ENCODE measurements around the gene CRLF1. TPM values are rescaled to one million over a fixed set of nuclear protein-coding genes. Genes with fewer than 3 reads are reported as not detected.

The CRLF1 gene
- total and polyA plus RNA-seq, 10 of the 15 experiments (the other 5 are each of a cell fraction or from before 2014, with no cell fraction given) = 0.10 to 1.2 (median 0.49) TPM; not detected in 4

DNA sequence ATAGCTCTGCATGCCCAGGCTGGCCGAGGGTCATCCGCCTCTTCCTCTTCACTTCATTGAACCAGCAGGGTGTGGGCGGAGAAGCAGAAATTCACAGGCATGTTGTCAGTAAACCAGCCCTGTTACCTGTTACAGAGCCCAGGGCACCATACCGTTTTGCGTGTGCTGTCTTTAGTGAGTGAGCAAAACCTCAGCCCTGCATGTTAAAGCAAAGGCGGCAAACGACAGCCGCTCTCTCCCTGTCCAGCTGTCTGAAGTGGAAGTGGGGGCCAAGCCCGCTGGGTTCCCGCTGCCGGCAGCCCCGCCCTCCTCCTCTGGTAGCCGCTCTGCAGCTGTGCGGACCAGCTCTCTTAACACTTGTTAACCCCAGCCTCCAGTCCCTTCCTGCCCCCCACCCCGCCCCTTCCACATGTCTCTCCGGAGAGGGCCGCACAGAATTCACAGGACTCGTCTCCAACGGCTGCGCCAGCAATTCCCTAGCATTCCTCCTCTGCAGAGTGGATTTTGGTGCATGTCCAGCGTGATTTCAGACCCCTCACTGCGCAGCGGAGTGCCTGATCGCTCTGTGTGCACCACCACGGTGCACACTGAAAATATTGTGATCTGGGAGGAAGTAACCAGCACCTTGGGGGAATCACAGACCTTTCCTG, 42.9 kb upstream of the CRLF1 start:
- BruUV-seq (replicated peaks) = no TSS peak
- ATAC-seq (peak; percentile 79), FAIRE-seq (peak; percentile 68), DNase-seq (ENCODE audit: low read depth, low spot score) (no peak)
- TF ChIP-seq ZNF274 (IDR thresholded peaks at IDR 0.05; ENCODE audit: insufficient read depth, insufficient read length) = no peak
- TF ChIP-seq NFXL1 (IDR thresholded peaks at IDR 0.05; ENCODE audit: borderline replicate concordance) = no peak
- TF ChIP-seq TCF12 (IDR thresholded peaks at IDR 0.05; ENCODE audit: low read depth, low read length) = 0 out of 2 replicates have a peak, but pooled peaks have one; percentile 39
- no peak for TF ChIP-seq GABPA (IDR thresholded peaks at IDR 0.05; ENCODE audit: low read depth)
- TF ChIP-seq, protein P1, sequence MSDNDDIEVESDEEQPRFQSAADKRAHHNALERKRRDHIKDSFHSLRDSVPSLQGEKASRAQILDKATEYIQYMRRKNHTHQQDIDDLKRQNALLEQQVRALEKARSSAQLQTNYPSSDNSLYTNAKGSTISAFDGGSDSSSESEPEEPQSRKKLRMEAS (IDR thresholded peaks at IDR 0.05; ENCODE audit: low read depth, low read length) = no peak
- TF ChIP-seq CBX3 (IDR thresholded peaks at IDR 0.05; ENCODE audit: borderline replicate concordance, low read depth) = no peak
- no peak for TF ChIP-seq MYB (IDR thresholded peaks at IDR 0.05; ENCODE audit: borderline replicate concordance, low read depth, low read length)
- TF ChIP-seq SRF (IDR thresholded peaks at IDR 0.05; ENCODE audit: low read depth in 2 of 2, low read length in 2 of 2) = 0 out of 4 replicates have a peak, but pooled peaks of 1 of the 2 experiments have one; percentile 9
- no peak for TF ChIP-seq DPF2 (IDR thresholded peaks at IDR 0.05)
- no peak for TF ChIP-seq EED (IDR thresholded peaks at IDR 0.05; ENCODE audit: low read depth)
- Histone ChIP-seq H3K4me1 (ENCODE audit: control insufficient read depth, insufficient read depth, low read length) (peaks cover 18% of the 10 kb centered on the region), H3K9ac (ENCODE audit: control insufficient read depth, insufficient read depth, low read length) (no peak overlapping the region), H3K79me2 (ENCODE audit: control insufficient read depth, insufficient read depth, low read length) (no peaks in the 10 kb centered on the region; the same call in 1 of the 2 replicates), H3K4me3 (no peak overlapping the region; the same call in 1 of the 2 replicates), H3K36me3 (ENCODE audit: control insufficient read depth in 2 of 2, insufficient read depth in 2 of 2, low read length in 1 of 2) (no peaks in the 10 kb centered on the region; a peak in 2 of 4 replicates), H4K20me1 (ENCODE audit: control insufficient read depth, insufficient read depth) (peaks cover 9% of the 10 kb centered on the region; the same call in 1 of the 2 replicates), H3K4me2 (ENCODE audit: control insufficient read depth, insufficient read depth) (peak overlapping the region; percentile 0; the same call in 1 of the 2 replicates), H2AFZ (ENCODE audit: control insufficient read depth, low read depth, low read length) (no peak overlapping the region), H3K27me3 (replicated peaks in 1 of 2; ENCODE audit: control insufficient read depth in 2 of 2, insufficient read depth in 2 of 2, low read length in 1 of 2) (no peaks in the 10 kb centered on the region), H3K27ac (ENCODE audit: control insufficient read depth, insufficient read depth) (no peak overlapping the region), H3K9me3 (replicated peaks; ENCODE audit: control insufficient read depth, insufficient read depth, low read length) (no peaks in the 10 kb centered on the region)
- intact Hi-C loops (cut with micrococcal nuclease; ENCODE audit: unreplicated experiment) (no loop called here), in situ Hi-C loops (cut with MboI) (no loop called here)
- 79% methylated on average over 25 of the region's 25 CpGs for WGBS (ENCODE audit: insufficient coverage, insufficient replicate concordance, low lambda C conversion rate, missing lambda C conversion rate)
- SMC1A ChIA-PET (ENCODE audit: uncharacterized antibody, unreplicated experiment) = interaction anchor here (0.9 kb wide), 1 partner anchor 62 kb away, joined by 4 read pairs; no protein-coding TSS in a partner anchor
- POLR2A ChIA-PET = interaction anchor here (0.7 kb wide), 1 partner anchor 11 kb away, joined by 3 read pairs; no protein-coding TSS in a partner anchor
- RAD21 ChIA-PET (ENCODE audit: unreplicated experiment) = no interaction called here
- CTCF ChIA-PET = no interaction called here
